ENCODE measurements around the gene SH2D3A.

Gene SH2D3A

DNA sequence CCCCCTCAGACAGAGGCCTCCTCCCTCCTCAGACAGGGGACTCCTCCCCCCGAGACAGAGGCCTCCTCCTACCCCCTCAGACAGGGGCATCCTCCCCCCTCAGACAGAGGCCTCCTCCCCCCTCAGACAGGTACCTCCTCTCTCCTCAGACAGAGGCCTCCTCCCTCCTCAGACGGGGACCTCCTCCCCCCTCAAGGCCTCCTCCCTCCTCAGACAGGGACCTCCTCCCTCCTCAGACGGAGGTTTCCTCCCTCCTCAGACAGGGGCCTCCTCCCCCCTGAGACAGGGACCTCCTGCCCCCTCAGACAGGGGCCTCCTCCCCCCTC lies 60.6 kb downstream of the SH2D3A start:
- Histone ChIP-seq H3K79me2 (ENCODE audit: insufficient read depth, low read length) (no peaks in the 10 kb centered on the region), H3K4me1 (ENCODE audit: insufficient read depth, low read length, severe bottlenecking) (no peaks in the 10 kb centered on the region), H3K9me2 (ENCODE audit: low read depth, low read length) (no peaks in the 10 kb centered on the region), H3K4me2 (ENCODE audit: low read length) (no peak overlapping the region), H3K9me3 (ENCODE audit: low read length) (no peaks in the 10 kb centered on the region), H3K36me3 (ENCODE audit: insufficient read depth, low read length) (no peaks in the 10 kb centered on the region), H2AFZ (ENCODE audit: low read length) (no peak overlapping the region), H3K4me3 (ENCODE audit: low read depth, low read length, poor library complexity, severe bottlenecking) (no peak overlapping the region), H3K27ac (ENCODE audit: low read depth, low read length, poor library complexity, severe bottlenecking) (no peak overlapping the region), H3F3A (ENCODE audit: insufficient read depth, low read length) (no peaks in the 10 kb centered on the region), H3K9ac (ENCODE audit: low read length) (no peak overlapping the region), H4K20me1 (ENCODE audit: insufficient read depth, low read length) (no peaks in the 10 kb centered on the region), H3K27me3 (ENCODE audit: insufficient read depth, low read length) (peaks cover 4% of the 10 kb centered on the region; the same call in 1 of the 2 replicates)
- no peak for TF ChIP-seq EZH2 (IDR thresholded peaks at IDR 0.05; ENCODE audit: borderline replicate concordance, low read length)
- no peak for TF ChIP-seq CTCF (IDR thresholded peaks at IDR 0.05; ENCODE audit: low read length)

DNA sequence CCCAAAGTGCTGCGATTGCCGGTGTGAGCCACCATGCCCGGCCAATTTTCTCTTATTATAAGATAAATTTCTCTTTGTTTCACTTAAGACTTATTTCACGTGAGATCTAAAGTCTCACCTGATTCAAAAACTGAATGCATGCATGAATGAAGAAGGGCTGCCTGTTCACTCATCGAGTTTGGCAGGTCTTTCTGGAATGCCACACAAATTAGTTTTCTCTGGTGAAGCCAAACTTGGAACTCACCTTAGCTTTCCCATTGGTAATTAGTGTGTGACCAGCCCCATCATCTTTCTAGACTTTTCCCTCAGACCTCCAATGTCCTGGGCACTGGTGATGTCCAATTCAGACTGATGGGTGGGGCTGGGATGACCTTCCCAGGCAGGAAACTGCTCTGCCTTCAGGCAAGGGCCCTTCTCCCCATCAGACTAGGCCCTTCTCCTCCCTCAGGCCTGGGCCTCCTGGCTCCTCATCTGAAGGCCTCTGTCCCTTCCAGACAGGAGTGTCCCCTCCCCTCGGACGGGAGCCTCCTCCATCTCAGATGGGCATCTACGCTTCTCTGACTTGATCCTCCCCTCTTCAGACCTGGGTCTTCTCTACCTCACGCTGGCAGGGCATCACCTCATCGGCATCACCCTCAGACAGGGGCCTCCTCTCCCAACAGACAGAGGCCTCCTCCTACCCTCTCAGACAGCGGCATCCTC lies 61.2 kb downstream of the SH2D3A start:
- H3K27me3 ChIP-seq (ENCODE audit: insufficient read depth, low read length), result peaks cover 4% of the 10 kb centered on the region; the same call in 1 of the 2 replicates
- H3F3A ChIP-seq (ENCODE audit: insufficient read depth, low read length), result no peaks in the 10 kb centered on the region
- H3K4me1 ChIP-seq (ENCODE audit: insufficient read depth, low read length, severe bottlenecking), result no peaks in the 10 kb centered on the region
- H3K27ac ChIP-seq (ENCODE audit: low read depth, low read length, poor library complexity, severe bottlenecking), result no peak overlapping the region
- H4K20me1 ChIP-seq (ENCODE audit: insufficient read depth, low read length), result no peaks in the 10 kb centered on the region
- no peaks in the 10 kb centered on the region for H3K9me3 ChIP-seq (ENCODE audit: low read length)
- H3K36me3 ChIP-seq (ENCODE audit: insufficient read depth, low read length), result no peaks in the 10 kb centered on the region
- no peaks in the 10 kb centered on the region for H3K9me2 ChIP-seq (ENCODE audit: low read depth, low read length)
- TF ChIP-seq CTCF (IDR thresholded peaks at IDR 0.05; ENCODE audit: low read length), result no peak
- no peak for TF ChIP-seq EZH2 (IDR thresholded peaks at IDR 0.05; ENCODE audit: borderline replicate concordance, low read length)
- no peak overlapping the region for H3K9ac ChIP-seq (ENCODE audit: low read length)
- H3K79me2 ChIP-seq (ENCODE audit: insufficient read depth, low read length), result no peaks in the 10 kb centered on the region
- no peak overlapping the region for H3K4me2 ChIP-seq (ENCODE audit: low read length)
- no peak overlapping the region for H3K4me3 ChIP-seq (ENCODE audit: low read depth, low read length, poor library complexity, severe bottlenecking)
- H2AFZ ChIP-seq (ENCODE audit: low read length), result no peak overlapping the region
